KMS-11 (cell line): ENCODE results near the gene KRTAP10-8.

ENCODE experiments used
- H2AFZ ChIP-seq: fragments of 200-600 bp; sonication (generic); 2 replicates; pipeline ENCODE4 v1.6.1; 2016; ENCODE audit warnings: antibody characterized with exemption, mixed run types, low read depth
- H3K27ac ChIP-seq: fragments of 200-600 bp; sonication (generic); 2 replicates; pipeline ENCODE4 v1.6.1; 2016; ENCODE audit warnings: mild to moderate bottlenecking, mixed run types
- H3K27me3 ChIP-seq: fragments of 200-600 bp; sonication (generic); 2 replicates; pipeline ENCODE4 v1.6.1; 2017; ENCODE audit warnings: mild to moderate bottlenecking, low read depth, mixed run types, moderate library complexity; ENCODE audit not compliant: insufficient read depth
- H3K36me3 ChIP-seq: fragments of 200-600 bp; sonication (generic); 2 replicates; pipeline ENCODE4 v1.6.1; 2017; ENCODE audit warnings: mild to moderate bottlenecking, mixed run types; ENCODE audit not compliant: insufficient read depth
- H3K4me1 ChIP-seq: fragments of 200-600 bp; sonication (generic); 2 replicates; pipeline ENCODE4 v1.6.1; 2016; ENCODE audit warnings: mild to moderate bottlenecking, low read depth, mixed run types; ENCODE audit not compliant: poor library complexity, severe bottlenecking
- H3K4me2 ChIP-seq: fragments of 200-600 bp; sonication (generic); 2 replicates; pipeline ENCODE4 v1.7.0; 2016; ENCODE audit warnings: mild to moderate bottlenecking, mixed run types
- H3K4me3 ChIP-seq: fragments of 200-600 bp; sonication (generic); IDR thresholded peaks from 2 replicates; pipeline ENCODE4 v1.6.1; 2017; ENCODE audit warnings: low read depth, low read length, mixed read lengths; ENCODE audit not compliant: insufficient read depth
- H3K79me2 ChIP-seq: fragments of 200-600 bp; sonication (generic); 2 replicates; pipeline ENCODE4 v1.6.1; 2016; ENCODE audit warnings: low read depth, mixed run types; ENCODE audit not compliant: insufficient read depth
- H3K9ac ChIP-seq: fragments of 200-600 bp; sonication (generic); 2 replicates; pipeline ENCODE4 v1.6.1; 2016; ENCODE audit warnings: mild to moderate bottlenecking, mixed run types
- H4K20me1 ChIP-seq: fragments of 200-600 bp; sonication (generic); 2 replicates; pipeline ENCODE4 v1.6.1; 2016; ENCODE audit warnings: mild to moderate bottlenecking, mixed run types; ENCODE audit not compliant: insufficient read depth
- CTCF ChIP-seq: fragments of 200-600 bp; sonication (generic); conservative IDR thresholded peaks from 2 replicates; pipeline ENCODE4 v1.6.1; 2017; ENCODE audit warnings: low read depth, mild to moderate bottlenecking, antibody characterized with exemption, low read length, moderate library complexity, mixed read lengths

Gene KRTAP10-8

GRCh38 chr21:44647222-44647552, 35.3 kb downstream of the KRTAP10-8 start:
- Histone ChIP-seq H3K4me3 (no peak overlapping the region), H3K4me2 (no peak overlapping the region), H3K36me3 (no peaks in the 10 kb centered on the region), H3K27me3 (peaks cover 82% of the 10 kb centered on the region), H3K9ac (no peak overlapping the region), H3K27ac (no peak overlapping the region), H4K20me1 (no peaks in the 10 kb centered on the region), H2AFZ (no peak overlapping the region), H3K4me1 (no peaks in the 10 kb centered on the region), H3K79me2 (no peaks in the 10 kb centered on the region)
- TF ChIP-seq CTCF = no peak

- no peaks in the 10 kb centered on the region for H3K4me1 ChIP-seq
- no peaks in the 10 kb centered on the region for H3K36me3 ChIP-seq
- no peak for TF ChIP-seq CTCF
- H3K4me3 ChIP-seq = no peak overlapping the region
- H3K79me2 ChIP-seq = no peaks in the 10 kb centered on the region
- no peaks in the 10 kb centered on the region for H4K20me1 ChIP-seq
- no peak overlapping the region for H3K27ac ChIP-seq
- H2AFZ ChIP-seq = no peak overlapping the region
- H3K27me3 ChIP-seq = peaks cover 82% of the 10 kb centered on the region
- H3K4me2 ChIP-seq = no peak overlapping the region
- no peak overlapping the region for H3K9ac ChIP-seq
Observed at GRCh38 chr21:44648557-44649311, 36.9 kb downstream of the KRTAP10-8 start.

DNA sequence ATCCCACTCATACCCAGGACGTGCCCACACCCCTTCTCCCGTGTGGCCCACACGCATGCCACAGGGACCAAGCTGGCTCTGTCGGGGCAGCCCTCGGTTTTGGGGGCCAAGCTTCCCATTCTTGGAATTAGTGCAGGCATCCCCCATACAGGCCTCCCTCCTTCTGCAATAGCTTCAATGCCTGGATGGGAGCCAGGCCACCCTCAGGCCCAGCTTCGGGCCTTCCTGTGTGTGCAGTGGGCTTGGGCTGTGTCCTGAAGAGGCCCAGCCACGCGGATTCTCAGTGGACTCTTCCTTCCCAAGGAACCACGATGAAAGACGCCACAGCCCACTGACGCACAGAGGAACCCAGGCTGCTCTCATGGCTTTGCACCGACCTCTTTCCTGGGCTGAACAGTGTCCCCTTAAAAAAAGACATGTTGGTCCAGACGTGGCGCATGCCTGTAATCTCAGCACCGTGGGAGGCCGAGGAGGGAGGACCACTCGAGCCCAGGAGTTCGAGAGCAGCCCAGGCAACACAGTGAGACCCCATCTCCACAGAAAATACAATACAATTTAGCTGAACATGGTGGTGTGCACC, 37.7 kb downstream of the KRTAP10-8 start:
- no peak overlapping the region for H3K27ac ChIP-seq
- no peaks in the 10 kb centered on the region for H4K20me1 ChIP-seq
- H3K9ac ChIP-seq = no peak overlapping the region
- no peak overlapping the region for H3K4me3 ChIP-seq
- H3K4me1 ChIP-seq = no peaks in the 10 kb centered on the region
- peaks cover 80% of the 10 kb centered on the region for H3K27me3 ChIP-seq
- no peaks in the 10 kb centered on the region for H3K36me3 ChIP-seq
- no peaks in the 10 kb centered on the region for H3K79me2 ChIP-seq
- no peak for TF ChIP-seq CTCF
- no peak overlapping the region for H3K4me2 ChIP-seq
- no peak overlapping the region for H2AFZ ChIP-seq

DNA sequence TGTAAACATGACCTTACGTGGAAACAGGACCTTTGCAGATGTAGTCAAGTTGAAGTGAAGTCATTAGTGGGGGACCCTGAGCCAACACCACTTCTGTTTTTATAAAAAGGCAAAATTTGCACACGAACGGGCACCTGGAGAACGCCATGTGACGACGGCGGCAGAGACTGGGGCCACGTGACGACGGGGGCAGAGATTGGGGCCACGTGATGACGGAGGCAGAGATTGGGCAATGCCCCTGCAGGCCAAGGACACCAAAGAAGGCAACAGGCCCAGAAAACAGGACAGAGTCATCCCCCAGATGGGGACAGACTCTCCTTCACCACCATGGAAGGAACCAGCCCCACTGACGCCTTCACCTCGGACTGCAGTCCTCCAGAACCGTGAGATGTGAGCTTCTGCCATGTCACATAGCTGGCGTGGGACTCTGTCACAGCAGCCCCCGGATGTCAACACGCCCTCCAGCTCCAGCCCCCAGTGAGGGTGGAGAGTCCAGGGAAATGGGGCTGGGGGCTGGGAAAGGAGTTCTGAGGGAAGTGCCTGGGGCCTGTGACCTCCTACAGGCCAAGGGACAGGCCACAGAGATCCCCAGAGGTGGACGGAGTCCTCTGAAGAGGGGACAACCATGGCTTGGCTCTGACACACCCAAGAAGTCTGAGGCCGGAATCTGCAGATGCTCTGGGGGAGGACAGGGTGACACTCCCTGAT, 38.5 kb downstream of the KRTAP10-8 start:
- Histone ChIP-seq H2AFZ (no peak overlapping the region), H3K4me3 (no peak overlapping the region), H3K36me3 (no peaks in the 10 kb centered on the region), H3K9ac (no peak overlapping the region), H3K79me2 (no peaks in the 10 kb centered on the region), H3K27ac (no peak overlapping the region), H3K27me3 (peaks cover 72% of the 10 kb centered on the region), H4K20me1 (no peaks in the 10 kb centered on the region), H3K4me1 (no peaks in the 10 kb centered on the region), H3K4me2 (no peak overlapping the region)
- TF ChIP-seq CTCF = no peak
